ENCODE measurements around the gene SPARC.

Gene SPARC

DNA sequence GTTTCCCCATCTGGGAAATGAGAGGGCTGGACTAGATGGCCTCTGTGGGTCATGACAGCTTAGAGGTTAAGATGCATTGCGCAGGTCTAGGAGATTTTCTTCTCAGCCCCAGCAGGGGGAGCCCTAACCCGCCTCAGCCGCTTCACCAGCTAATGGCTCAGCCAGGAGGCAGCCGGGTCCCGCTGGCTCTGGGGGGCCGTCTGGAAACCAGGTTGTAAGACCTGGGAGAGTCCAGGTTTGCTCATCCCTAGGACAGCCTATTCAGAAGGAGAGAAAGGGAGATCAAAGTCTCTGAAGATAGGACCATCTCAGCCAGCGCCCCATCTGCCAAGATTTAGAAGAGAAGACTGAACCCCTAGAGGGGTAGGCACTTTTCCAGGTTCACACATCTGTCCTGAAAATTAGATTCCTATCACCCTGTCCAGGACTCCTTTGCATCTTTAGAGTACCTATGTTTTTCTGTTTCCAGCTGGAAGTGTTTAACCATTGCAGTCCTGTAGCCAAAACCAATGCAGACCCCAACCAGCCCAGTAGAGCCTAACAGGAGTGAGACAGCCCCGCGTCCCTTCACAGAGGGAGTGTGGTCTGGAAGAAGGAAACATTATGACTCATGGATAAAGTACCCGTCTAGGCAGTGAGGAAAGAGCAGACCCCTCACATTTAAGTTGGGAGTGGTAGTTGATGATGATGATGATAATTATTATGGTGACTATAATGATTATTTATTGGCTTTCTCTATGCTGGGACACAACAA is 27.5 kb downstream of the SPARC start:
- DNase-seq (ENCODE audit: low read depth): peak; percentile 66

DNA sequence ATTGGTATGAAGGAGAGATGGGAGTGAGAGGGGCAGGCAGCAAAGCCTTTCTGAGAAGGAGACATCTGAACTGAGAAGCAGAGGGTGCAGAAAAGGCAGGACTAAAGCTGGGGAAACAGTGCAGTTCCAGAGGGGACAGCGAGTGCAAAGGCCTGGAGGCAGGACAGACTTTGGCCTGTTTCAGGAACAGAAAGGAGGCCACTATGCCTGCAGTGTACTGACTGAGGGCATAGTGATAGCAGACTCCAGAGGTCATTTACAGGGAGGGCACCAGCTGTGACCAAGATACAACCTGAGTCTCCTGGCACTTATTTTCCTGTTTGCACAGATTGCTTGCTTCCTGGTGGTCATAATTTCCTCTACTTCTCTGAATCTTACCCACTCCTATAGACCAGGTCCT is 29.6 kb downstream of the SPARC start:
- no peak for DNase-seq (ENCODE audit: low read depth)

DNA sequence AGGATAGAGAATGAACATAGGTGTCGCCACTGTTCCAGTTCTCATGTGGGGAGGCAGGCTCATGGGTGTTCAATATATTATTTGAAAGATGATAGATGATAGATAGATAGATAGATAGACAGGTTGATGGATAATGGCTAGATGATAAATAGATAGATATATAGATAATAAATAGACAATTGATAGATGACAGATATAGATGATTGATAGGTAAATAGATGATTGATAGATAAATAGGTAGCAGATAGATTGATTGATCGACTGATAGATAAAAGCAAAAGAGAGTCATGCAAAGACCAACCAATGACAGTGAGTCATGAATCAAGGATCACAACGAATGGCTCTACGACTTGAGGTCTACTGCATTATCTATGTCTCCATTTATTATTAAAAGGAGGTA is 30.4 kb downstream of the SPARC start:
- no peak for DNase-seq (ENCODE audit: low read depth)

DNA sequence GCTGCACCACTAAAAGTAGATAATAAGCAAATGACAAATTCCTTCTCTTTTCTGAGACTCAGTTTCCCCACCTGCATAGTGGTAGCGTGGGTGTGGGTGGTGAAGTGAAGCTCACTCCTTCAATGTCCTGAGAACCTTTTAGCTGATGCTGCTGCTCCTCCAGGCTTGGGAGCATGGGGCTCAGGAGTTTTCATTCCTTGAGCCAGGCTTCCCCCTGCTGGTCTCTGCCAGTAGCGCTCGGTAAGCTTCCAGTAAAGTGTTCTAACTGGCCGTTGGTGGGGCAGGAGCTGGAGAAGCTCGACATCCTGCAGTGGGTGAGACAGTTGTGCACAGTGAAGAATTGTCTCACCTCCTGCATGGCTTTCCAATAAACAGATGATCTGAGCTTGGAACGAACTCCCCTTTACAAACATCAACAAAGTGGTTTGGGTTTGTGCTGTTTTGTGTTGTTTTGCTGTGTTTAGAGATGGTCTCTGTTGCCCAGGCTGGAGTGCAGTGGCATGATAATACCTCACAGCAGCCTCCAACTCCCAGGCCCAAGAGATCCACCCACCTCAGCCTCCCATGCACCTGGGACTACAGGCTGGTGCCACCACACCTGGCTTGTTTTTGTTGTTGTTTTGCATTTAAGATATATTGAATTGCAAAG is 34.6 kb downstream of the SPARC start:
- peak; percentile 21 for DNase-seq (ENCODE audit: low read depth)

- DNase-seq (ENCODE audit: low read depth): no peak
Observed at GRCh38 chr5:151648988-151649387, 37.7 kb downstream of the SPARC start.

DNA sequence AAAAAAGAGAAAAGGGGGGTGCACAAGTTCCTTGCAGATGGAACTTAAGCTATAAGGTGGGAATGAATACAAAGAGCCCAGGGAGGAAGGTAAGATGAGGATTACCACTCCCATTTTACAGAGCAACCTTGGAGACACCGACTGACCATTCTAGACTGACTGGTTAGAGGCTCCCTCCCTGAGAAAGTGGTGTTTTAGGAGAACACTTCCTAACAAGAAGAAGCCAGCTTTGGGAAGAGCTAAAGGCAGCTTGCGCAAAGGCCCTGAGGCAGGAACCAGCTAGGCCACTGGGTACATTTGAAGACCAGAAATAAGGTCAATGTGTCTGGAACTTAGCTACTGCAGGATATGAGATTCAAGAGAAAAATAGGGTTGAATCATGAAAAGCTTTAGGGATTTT is 38.6 kb downstream of the SPARC start:
- DNase-seq (ENCODE audit: low read depth): no peak

GRCh38 chr5:151647320-151647861 is 39.3 kb downstream of the SPARC start:
- no peak for DNase-seq (ENCODE audit: low read depth)

DNA sequence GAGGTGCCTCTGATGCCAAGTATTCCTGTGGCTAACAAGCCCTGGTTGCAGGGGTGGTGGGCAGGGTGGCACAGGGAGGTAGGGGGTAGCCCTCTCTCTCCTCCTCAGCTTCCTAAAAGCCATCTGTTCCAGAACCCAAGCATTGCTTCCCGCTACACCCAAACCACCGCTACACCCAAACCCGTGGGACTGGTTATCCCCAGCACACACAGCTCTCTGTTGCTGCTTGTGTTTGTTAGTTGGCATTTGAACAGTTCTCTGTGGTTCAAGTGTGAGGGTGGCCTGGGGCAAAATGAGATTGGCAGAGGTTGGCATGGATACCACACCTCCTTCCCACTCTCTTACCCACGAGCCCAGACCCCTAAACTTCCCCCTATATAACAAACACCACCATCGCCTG is 40.4 kb downstream of the SPARC start:
- no peak for DNase-seq (ENCODE audit: low read depth)

DNA sequence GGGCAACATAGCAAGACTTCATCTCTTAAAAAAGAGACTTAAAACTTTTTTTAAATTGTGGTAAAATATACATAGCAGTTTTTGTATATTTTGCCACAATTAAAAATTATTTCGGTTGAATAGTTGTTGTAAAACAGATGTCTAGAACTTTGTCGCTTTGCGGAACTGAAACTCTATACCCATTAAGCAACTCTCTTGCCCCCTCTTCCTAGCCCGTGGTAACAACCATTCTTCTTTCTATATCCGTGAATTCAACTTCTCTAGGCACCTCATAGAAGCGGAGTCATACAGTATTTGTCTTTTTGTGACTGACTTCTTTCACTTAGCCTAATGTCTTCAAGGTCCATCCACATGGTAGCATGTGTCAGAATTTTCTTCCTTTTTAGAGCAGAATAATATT is 43.3 kb downstream of the SPARC start:
- DNase-seq (ENCODE audit: low read depth): no peak

GRCh38 chr5:151642472-151643140 is 44.1 kb downstream of the SPARC start:
- DNase-seq (ENCODE audit: low read depth): no peak

- no peak for DNase-seq (ENCODE audit: low read depth)
Observed at GRCh38 chr5:151638619-151639018, 48.1 kb downstream of the SPARC start.

GRCh38 chr5:151637676-151638075 is 49.0 kb downstream of the SPARC start:
- no peak for DNase-seq (ENCODE audit: low read depth)

DNA sequence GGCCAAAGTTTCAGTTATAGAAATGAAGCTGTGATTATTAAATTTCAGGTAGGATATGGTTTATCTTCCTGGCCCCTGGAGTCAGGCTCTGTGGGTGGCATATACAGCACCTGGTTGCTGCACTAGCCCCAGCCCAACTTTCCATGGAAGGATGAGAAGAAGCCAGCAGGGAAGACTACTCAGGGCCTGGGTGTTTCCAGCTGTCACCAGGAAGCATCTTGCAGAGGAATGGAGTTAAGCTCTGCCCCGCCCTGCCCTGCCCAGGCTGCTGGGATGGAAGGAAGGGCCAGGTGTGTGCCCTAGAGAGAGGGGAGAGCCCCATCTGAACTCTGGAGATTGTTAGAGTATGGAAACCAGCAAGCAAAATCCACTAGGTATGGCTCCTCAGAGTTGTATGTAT is 52.8 kb downstream of the SPARC start:
- DNase-seq (ENCODE audit: low read depth): no peak

DNA sequence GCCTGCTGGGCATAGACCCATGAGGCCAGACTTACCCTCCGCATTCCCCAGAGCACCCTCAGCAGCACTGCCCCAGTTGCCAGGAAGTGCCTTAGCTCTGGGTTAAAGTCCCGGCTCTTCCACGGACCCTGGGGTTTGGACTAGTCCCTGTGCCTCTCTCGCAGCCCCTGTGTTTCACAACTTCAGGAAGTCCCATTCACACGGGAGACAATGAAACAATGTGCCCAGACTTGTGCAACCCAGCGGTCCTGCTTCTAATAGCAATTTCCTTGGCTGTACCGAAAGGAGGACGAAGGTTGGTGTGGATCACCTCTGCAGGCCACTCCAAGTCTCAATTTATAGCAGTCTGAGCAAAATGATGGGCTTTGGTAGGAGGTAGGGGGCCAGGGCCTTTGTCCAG is 53.8 kb downstream of the SPARC start:
- DNase-seq (ENCODE audit: low read depth): no peak

- no peak for DNase-seq (ENCODE audit: low read depth)
Observed at GRCh38 chr5:151632524-151632923, 54.2 kb downstream of the SPARC start.

DNA sequence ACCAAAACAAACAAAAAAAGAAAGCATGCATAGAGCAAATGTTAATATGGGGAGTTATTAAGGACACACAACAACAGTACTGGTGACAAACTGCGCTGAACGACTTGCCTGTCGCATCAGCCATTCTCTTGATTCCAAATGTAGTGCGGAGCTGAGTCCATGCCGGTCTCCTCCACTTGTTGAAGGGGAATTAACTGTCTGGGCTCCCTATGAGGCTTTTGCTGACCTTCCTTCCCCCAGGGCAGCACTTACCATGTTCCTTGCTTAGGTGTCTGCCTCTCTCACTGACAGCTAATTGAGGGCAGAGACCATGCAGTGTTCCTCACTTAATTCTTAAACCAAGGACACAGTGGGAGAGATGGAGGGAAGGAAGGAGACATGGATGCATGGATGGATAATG is 54.8 kb downstream of the SPARC start:
- DNase-seq (ENCODE audit: low read depth): no peak

DNA sequence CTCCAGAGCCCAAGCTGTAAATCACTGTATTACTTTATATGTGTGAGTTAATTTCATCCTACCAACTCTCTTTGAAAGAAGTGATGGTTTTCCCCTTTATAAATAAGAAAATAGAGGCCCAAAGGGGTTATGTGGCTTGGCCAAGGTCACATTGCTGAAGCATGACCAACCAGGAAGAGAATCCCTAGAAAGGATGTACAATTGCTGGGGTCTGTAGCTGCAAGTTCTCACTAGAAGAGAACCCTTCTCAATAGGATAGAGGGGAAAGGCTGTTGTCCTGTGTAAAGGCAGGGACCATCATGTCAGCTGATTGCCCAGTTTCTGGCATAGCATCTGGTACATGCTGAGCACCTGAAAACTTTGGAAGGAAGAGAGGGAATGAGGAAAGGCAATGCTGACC is 56.6 kb downstream of the SPARC start:
- DNase-seq (ENCODE audit: low read depth): no peak

DNA sequence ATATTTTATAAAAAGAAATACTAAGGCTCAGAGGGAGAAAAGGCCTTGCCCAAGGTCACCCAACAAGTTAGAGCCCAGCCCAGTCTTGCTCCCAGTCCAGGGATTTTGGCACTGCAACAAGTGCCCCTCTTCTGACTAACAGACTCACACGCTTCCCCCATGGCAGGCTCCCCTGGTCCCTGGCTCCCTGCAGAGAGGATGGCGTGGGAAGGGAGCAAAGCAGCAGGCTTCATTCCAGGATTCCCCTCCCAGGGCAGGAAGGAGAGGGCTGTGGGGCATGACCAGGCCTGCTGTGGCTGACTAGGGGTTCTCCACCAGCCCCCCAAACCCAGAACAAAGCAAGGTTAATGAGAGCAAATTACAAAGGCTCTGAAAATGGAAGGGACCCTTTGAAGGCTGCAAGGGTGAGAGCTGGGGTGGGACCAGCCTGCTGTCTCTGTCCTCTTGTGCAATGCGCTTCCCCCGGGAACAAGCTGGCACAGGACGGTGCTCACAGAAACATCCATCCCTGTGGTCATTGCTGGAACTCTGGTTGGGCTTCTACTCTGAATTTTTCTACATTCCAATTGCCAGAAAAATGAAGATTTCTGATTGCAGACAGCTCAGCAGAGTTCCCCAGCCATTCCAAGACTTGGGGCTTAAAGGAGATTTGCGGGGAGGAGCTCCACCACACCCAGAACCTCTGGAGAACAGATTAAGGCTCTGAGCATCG is 58.4 kb downstream of the SPARC start:
- DNase-seq (ENCODE audit: low read depth): no peak

DNA sequence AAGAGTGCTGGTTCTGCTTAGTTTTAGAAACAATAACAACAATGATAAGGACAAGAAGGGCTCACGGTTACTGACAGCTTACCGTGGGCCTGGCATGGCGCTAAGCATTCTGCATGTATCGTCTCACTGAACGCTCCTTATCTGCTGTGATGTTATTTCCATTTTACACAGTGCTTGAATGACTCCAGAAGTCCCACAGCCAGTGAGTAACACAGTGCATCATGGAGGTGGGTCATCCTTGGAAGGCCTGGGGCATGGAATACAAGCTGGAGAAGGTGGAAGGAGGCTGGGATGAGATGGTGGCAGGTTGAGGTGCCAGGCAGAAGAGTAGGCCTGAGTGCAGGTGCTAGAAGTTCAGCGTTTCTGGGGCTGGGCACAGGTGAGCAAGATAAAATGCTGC is 59.1 kb downstream of the SPARC start:
- no peak for DNase-seq (ENCODE audit: low read depth)

- DNase-seq (ENCODE audit: low read depth): no peak
Observed at GRCh38 chr5:151625285-151625684, 61.4 kb downstream of the SPARC start.

GRCh38 chr5:151624476-151624875 is 62.2 kb downstream of the SPARC start:
- DNase-seq (ENCODE audit: low read depth): no peak

GRCh38 chr5:151622367-151623088 is 64.2 kb downstream of the SPARC start:
- DNase-seq (ENCODE audit: low read depth): no peak

All from stimulated activated CD8-positive, alpha-beta memory T cell treated with anti-CD3 and anti-CD28 coated beads, Interleukin-7, amount 100 ng/mL, for 24 hours (primary cell).